HEK293 (cell line): Measurements from ENCODE around the gene TSPAN11.
"Not testable (repeated sequence)": the region's sequence is repeated elsewhere in the genome, so short reads cannot be mapped to it uniquely, and the experiment has no call there.

Experiments
- CTCF ChIP-seq: fragments of 450-650 bp; formaldehyde crosslinking; IDR thresholded peaks from 2 replicates; pipeline ENCODE4 v1.5.1; 2016; ENCODE audit warnings: missing biosample characterization, missing genetic modification characterization
- EGR2 ChIP-seq: fragments of 450-650 bp; formaldehyde crosslinking; IDR thresholded peaks from 2 replicates; pipeline ENCODE4 v1.5.1; 2016; ENCODE audit warnings: low read depth, missing biosample characterization, missing genetic modification characterization
- MEIS1 ChIP-seq: sonication (generic); formaldehyde crosslinking; IDR thresholded peaks from 2 replicates; pipeline ENCODE4 v1.8.1; 2022; ENCODE audit warnings: missing genetic modification reagents, mild to moderate bottlenecking, borderline replicate concordance
- YY1 ChIP-seq: fragments of 450-650 bp; formaldehyde crosslinking; IDR thresholded peaks from 2 replicates; pipeline ENCODE4 v1.5.1; 2018; ENCODE audit warnings: missing biosample characterization, missing genetic modification characterization
- ZNF26 ChIP-seq: fragments of 450-650 bp; formaldehyde crosslinking; IDR thresholded peaks from 2 replicates; pipeline ENCODE4 v1.5.1; 2016; ENCODE audit warnings: missing biosample characterization, missing genetic modification characterization
- ZNF292 ChIP-seq: fragments of 450-650 bp; formaldehyde crosslinking; IDR thresholded peaks from 2 replicates; pipeline ENCODE4 v1.5.1; 2016; ENCODE audit warnings: low read depth, missing biosample characterization, missing genetic modification characterization, borderline replicate concordance
- ZNF777 ChIP-seq: fragments of 450-650 bp; formaldehyde crosslinking; IDR thresholded peaks from 2 replicates; pipeline ENCODE4 v1.5.1; 2017; ENCODE audit warnings: missing biosample characterization, missing genetic modification characterization, borderline replicate concordance

- not testable (repeated sequence) for TF ChIP-seq ZNF292 (tag by site-specific recombination); CTCF; MEIS1 (CRISPR knock-in tag); ZNF777; ZNF26 (tag by site-specific recombination); YY1; EGR2 (tag by site-specific recombination)
These were observed 100.5 kb downstream of the TSPAN11 start for GRCh38 chr12:31027006-31027405.
